ENCODE results near the gene ABCA2.

DNA sequence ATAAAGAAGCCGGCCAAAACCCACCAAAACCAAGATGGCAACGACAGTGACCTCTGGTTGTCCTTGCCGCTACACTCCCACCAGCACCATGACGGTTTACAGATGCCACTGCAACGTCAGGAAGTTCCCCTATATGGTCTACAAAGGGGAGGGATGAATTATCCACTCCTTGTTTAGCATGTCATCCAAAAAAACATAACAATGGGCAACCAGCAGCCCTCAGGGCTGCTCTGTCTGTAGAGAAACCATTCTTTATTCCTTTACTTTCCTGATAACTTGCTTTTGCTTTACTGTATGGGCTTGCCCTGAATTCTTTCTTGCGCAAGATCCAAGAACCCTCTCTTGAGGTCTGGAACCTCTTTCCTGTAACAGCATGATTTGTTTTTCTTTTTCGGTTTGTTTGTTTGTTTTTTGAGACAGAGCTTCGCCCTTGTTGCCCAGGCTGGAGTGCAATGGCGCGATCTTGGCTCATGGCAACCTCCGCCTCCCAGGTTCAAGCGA is 47.3 kb upstream of the ABCA2 start:
- TF ChIP-seq PPARA (CRISPR knock-in tag; IDR thresholded peaks at IDR 0.05; ENCODE audit: borderline replicate concordance): no peak
- no peak for TF ChIP-seq BACH2 (CRISPR knock-in tag; IDR thresholded peaks at IDR 0.05; ENCODE audit: borderline replicate concordance)
- no peak for TF ChIP-seq CREB5 (CRISPR knock-in tag; IDR thresholded peaks at IDR 0.05; ENCODE audit: low read depth)
- TF ChIP-seq ARNTL (CRISPR knock-in tag; IDR thresholded peaks at IDR 0.05; ENCODE audit: borderline replicate concordance, low read depth): no peak
- TF ChIP-seq ZFP30 (CRISPR knock-in tag; IDR thresholded peaks at IDR 0.05): no peak
- TF ChIP-seq, protein P1, sequence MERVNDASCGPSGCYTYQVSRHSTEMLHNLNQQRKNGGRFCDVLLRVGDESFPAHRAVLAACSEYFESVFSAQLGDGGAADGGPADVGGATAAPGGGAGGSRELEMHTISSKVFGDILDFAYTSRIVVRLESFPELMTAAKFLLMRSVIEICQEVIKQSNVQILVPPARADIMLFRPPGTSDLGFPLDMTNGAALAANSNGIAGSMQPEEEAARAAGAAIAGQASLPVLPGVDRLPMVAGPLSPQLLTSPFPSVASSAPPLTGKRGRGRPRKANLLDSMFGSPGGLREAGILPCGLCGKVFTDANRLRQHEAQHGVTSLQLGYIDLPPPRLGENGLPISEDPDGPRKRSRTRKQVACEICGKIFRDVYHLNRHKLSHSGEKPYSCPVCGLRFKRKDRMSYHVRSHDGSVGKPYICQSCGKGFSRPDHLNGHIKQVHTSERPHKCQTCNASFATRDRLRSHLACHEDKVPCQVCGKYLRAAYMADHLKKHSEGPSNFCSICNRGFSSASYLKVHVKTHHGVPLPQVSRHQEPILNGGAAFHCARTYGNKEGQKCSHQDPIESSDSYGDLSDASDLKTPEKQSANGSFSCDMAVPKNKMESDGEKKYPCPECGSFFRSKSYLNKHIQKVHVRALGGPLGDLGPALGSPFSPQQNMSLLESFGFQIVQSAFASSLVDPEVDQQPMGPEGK (CRISPR knock-in tag; IDR thresholded peaks at IDR 0.05; ENCODE audit: borderline replicate concordance): no peak
- TF ChIP-seq POU6F1 (CRISPR knock-in tag; IDR thresholded peaks at IDR 0.05; ENCODE audit: borderline replicate concordance, low read depth): no peak
- TF ChIP-seq ZFP3 (CRISPR knock-in tag; IDR thresholded peaks at IDR 0.05): no peak
- TF ChIP-seq, protein P2, sequence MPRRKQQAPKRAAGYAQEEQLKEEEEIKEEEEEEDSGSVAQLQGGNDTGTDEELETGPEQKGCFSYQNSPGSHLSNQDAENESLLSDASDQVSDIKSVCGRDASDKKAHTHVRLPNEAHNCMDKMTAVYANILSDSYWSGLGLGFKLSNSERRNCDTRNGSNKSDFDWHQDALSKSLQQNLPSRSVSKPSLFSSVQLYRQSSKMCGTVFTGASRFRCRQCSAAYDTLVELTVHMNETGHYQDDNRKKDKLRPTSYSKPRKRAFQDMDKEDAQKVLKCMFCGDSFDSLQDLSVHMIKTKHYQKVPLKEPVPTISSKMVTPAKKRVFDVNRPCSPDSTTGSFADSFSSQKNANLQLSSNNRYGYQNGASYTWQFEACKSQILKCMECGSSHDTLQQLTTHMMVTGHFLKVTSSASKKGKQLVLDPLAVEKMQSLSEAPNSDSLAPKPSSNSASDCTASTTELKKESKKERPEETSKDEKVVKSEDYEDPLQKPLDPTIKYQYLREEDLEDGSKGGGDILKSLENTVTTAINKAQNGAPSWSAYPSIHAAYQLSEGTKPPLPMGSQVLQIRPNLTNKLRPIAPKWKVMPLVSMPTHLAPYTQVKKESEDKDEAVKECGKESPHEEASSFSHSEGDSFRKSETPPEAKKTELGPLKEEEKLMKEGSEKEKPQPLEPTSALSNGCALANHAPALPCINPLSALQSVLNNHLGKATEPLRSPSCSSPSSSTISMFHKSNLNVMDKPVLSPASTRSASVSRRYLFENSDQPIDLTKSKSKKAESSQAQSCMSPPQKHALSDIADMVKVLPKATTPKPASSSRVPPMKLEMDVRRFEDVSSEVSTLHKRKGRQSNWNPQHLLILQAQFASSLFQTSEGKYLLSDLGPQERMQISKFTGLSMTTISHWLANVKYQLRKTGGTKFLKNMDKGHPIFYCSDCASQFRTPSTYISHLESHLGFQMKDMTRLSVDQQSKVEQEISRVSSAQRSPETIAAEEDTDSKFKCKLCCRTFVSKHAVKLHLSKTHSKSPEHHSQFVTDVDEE (CRISPR knock-in tag; IDR thresholded peaks at IDR 0.05): no peak
- no peak for TF ChIP-seq TCF4 (CRISPR knock-in tag; IDR thresholded peaks at IDR 0.05; ENCODE audit: borderline replicate concordance)
- TF ChIP-seq, protein P3, sequence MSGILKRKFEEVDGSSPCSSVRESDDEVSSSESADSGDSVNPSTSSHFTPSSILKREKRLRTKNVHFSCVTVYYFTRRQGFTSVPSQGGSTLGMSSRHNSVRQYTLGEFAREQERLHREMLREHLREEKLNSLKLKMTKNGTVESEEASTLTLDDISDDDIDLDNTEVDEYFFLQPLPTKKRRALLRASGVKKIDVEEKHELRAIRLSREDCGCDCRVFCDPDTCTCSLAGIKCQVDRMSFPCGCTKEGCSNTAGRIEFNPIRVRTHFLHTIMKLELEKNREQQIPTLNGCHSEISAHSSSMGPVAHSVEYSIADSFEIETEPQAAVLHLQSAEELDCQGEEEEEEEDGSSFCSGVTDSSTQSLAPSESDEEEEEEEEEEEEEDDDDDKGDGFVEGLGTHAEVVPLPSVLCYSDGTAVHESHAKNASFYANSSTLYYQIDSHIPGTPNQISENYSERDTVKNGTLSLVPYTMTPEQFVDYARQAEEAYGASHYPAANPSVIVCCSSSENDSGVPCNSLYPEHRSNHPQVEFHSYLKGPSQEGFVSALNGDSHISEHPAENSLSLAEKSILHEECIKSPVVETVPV (CRISPR knock-in tag; IDR thresholded peaks at IDR 0.05): no peak
- no peak for TF ChIP-seq ZNF8 (CRISPR knock-in tag; IDR thresholded peaks at IDR 0.05)

Data from SK-N-SH treated with all-trans-retinoic acid at 6 μM for 48 hours (cell line).